ENCODE data around the gene ARMC5.

- TF ChIP-seq POLR2AphosphoS5 (IDR thresholded peaks at IDR 0.05; ENCODE audit: borderline replicate concordance, low read depth, low read length) (no peak), EZH2 (IDR thresholded peaks at IDR 0.05) (no peak), FOXP2 (optimal IDR thresholded peaks at IDR 0.05; ENCODE audit: control extremely low read depth, extremely low read length, insufficient read depth) (no peak)
Observed at GRCh38 chr16:31476303-31477219, 17.3 kb downstream of the ARMC5 start.

All from SK-N-MC (cell line).